H1 (cell line): ENCODE results near the gene GLRB. TPM values are rescaled to one million over a fixed set of nuclear protein-coding genes. Genes with fewer than 3 reads are reported as not detected.

Experiments
- BACH1 ChIP-seq: IDR thresholded peaks from 2 replicates; pipeline ENCODE4 v1.6.1; 2012; ENCODE audit warnings: low read length, improper control_type of control experiment
- CEBPB ChIP-seq: IDR thresholded peaks from 2 replicates; pipeline ENCODE4 v1.6.1; 2012; ENCODE audit warnings: low read depth, low read length
- MAX ChIP-seq: IDR thresholded peaks from 2 replicates; pipeline ENCODE4 v1.6.1; 2012; ENCODE audit warnings: inconsistent platforms
- NRF1 ChIP-seq: IDR thresholded peaks from 2 replicates; pipeline ENCODE4 v1.6.1; 2011; ENCODE audit warnings: mild to moderate bottlenecking, low read depth, low read length, improper control_type of control experiment
- RAD21 ChIP-seq, 2 experiments: IDR thresholded peaks in 1 of 2; conservative IDR thresholded peaks in 1 of 2; 2 replicates each; pipeline ENCODE4 v1.6.1; 2011; ENCODE audit warnings: low read depth in 2 of 2, low read length in 2 of 2, improper control_type of control experiment in 1 of 2, inconsistent platforms in 1 of 2, mild to moderate bottlenecking in 1 of 2, moderate library complexity in 1 of 2
- RFX5 ChIP-seq: IDR thresholded peaks from 2 replicates; pipeline ENCODE4 v1.6.1; 2011; ENCODE audit warnings: low read depth, low read length, improper control_type of control experiment, borderline replicate concordance
- polyA plus RNA-seq, 7 experiments: library from polyadenylated mRNA; depleted of rRNA in 3 of 7; stranded (reverse) in 5 of 7; unstranded in 2 of 7; fragments of >200 nt in 5 of 7; fragments of 200-250 nt in 2 of 7; gene quantifications; 1 replicate in 5 of 7; 2 replicates in 1 of 7; 4 replicates in 1 of 7; pipeline versions ENCODE4 v1.2.1 to v1.2.3, GENCODE V29; 2011 to 2013; ENCODE audit warnings: missing spikeins in 2 of 7, mixed read lengths in 2 of 7
- total RNA-seq: library from RNA; stranded (reverse); fragmentation: NEBNext Ultra II Directional; extraction: Animal tissue kit (Norgen Biotek cat#: 25700); gene quantifications from 2 replicates; pipeline ENCODE4 v1.2.1, GENCODE V29; 2021

GLRB gene
- total and polyA plus RNA-seq, 2 of the 8 experiments (the other 6 are each of a cell fraction or from before 2014, with no cell fraction given) = 0.33 to 1.1 TPM

GRCh38 chr4:157115613-157116335 is 39.8 kb downstream of the GLRB start (continued):
- TF ChIP-seq BACH1 (no peak), MAX (no peak), RFX5 (no peak), RAD21 (IDR thresholded peaks at IDR 0.05 in 1 of 2, conservative IDR thresholded peaks at IDR 0.05 in 1 of 2; ENCODE audit: low read depth in 2 of 2, low read length in 2 of 2) (no peak), NRF1 (no peak), CEBPB (no peak)
